GM15510 (cell line): ENCODE results near the gene THAP12.

Experiments used
- POLR2A ChIP-seq: IDR thresholded peaks from 3 replicates; pipeline ENCODE4 v1.6.1; 2011; ENCODE audit warnings: borderline replicate concordance; ENCODE audit not compliant: insufficient read length; ENCODE audit errors: extremely low read depth

Gene THAP12

GRCh38 chr11:76348348-76348747 lies 32.6 kb downstream of the THAP12 start:
- no peak for TF ChIP-seq POLR2A

GRCh38 chr11:76347466-76347865 lies 33.5 kb downstream of the THAP12 start:
- no peak for TF ChIP-seq POLR2A

GRCh38 chr11:76339221-76339620 lies 41.7 kb downstream of the THAP12 start:
- no peak for TF ChIP-seq POLR2A

- no peak for TF ChIP-seq POLR2A
Measured at GRCh38 chr11:76337923-76338322, 43.0 kb downstream of the THAP12 start.

- TF ChIP-seq POLR2A: no peak
Measured at GRCh38 chr11:76337469-76337868, 43.5 kb downstream of the THAP12 start.

- TF ChIP-seq POLR2A: no peak
Measured at GRCh38 chr11:76336597-76336996, 44.3 kb downstream of the THAP12 start.

GRCh38 chr11:76335842-76336241 lies 45.1 kb downstream of the THAP12 start:
- TF ChIP-seq POLR2A: no peak

GRCh38 chr11:76334826-76335389 lies 46.0 kb downstream of the THAP12 start:
- no peak for TF ChIP-seq POLR2A

GRCh38 chr11:76330651-76331050 lies 50.3 kb downstream of the THAP12 start:
- no peak for TF ChIP-seq POLR2A

GRCh38 chr11:76329983-76330382 lies 50.9 kb downstream of the THAP12 start:
- no peak for TF ChIP-seq POLR2A

GRCh38 chr11:76329084-76329648 lies 51.8 kb downstream of the THAP12 start:
- TF ChIP-seq POLR2A: no peak

GRCh38 chr11:76327756-76328388 lies 53.1 kb downstream of the THAP12 start:
- no peak for TF ChIP-seq POLR2A

- TF ChIP-seq POLR2A: no peak
Measured at GRCh38 chr11:76327202-76327601, 53.7 kb downstream of the THAP12 start.

GRCh38 chr11:76325185-76325584 lies 55.7 kb downstream of the THAP12 start:
- no peak for TF ChIP-seq POLR2A

GRCh38 chr11:76323804-76324203 lies 57.1 kb downstream of the THAP12 start:
- TF ChIP-seq POLR2A: no peak

- TF ChIP-seq POLR2A: no peak
Measured at GRCh38 chr11:76322942-76323341, 58.0 kb downstream of the THAP12 start.
